ENCODE data around the gene CLBA1. TPM values are rescaled to one million over a fixed set of nuclear protein-coding genes. Genes with fewer than 3 reads are reported as not detected.

Gene CLBA1
- total RNA-seq, 1 donor from 2014 or later = 6.0 TPM

DNA sequence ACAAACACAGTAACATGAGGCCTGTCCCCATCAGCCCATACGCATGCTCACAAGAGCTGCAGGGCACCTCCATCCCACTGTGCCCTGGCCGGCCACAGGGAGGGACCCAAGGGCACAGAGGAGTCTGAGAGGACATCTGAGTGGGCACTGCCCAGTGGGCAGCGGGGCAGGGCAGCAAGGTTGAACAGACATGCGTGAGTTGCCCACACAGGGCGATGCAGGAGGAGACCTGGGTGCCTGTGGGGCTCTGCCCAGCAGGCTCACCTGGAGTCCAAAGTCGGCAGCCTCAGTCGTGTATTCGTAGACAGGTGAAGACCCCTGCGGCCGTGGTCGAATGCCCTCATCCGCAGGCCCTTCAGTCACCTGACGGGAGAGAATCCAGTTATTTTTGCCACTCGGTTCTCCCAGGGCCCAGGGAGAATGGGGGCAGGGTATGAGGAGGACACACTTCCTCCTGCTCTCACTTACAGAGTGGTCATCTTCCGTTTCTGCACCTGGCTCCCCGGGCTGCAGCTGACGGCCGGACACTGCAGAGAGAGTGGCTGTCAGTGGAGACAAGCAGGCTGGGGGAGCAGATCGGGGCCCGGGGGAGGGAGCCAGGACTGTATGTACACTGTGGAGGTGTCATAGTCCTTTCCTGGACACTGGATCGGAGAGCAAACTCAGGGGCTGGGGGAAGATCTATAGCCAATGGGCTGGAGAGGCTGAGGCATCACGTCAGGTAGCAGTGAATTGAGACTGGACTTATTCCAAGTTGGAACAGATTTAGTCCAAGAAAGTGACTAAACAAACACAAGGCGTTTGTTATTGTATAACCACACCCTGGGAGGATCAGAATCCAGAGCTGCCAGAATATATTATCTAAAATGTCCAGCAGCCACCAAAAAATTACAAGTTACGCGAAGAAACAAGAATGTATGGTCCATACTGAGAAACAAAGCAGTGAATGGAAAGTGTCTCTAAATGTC lies 28.2 kb upstream of the CLBA1 start:
- Mint-ChIP-seq H3K36me3 (ENCODE audit: low read depth) (peaks cover 51% of the 10 kb centered on the region), H3K9me3 (ENCODE audit: low read depth) (no peaks in the 10 kb centered on the region), H3K27ac (ENCODE audit: unreplicated experiment) (peak overlapping the region; percentile 53), H3K4me3 (ENCODE audit: unreplicated experiment) (no peak overlapping the region), H3K27me3 (ENCODE audit: low read depth) (no peaks in the 10 kb centered on the region), H3K4me1 (ENCODE audit: low read depth) (peaks cover 27% of the 10 kb centered on the region)
- no peak for DNase-seq (ENCODE audit: low spot score)
- TF ChIP-seq, protein P1, sequence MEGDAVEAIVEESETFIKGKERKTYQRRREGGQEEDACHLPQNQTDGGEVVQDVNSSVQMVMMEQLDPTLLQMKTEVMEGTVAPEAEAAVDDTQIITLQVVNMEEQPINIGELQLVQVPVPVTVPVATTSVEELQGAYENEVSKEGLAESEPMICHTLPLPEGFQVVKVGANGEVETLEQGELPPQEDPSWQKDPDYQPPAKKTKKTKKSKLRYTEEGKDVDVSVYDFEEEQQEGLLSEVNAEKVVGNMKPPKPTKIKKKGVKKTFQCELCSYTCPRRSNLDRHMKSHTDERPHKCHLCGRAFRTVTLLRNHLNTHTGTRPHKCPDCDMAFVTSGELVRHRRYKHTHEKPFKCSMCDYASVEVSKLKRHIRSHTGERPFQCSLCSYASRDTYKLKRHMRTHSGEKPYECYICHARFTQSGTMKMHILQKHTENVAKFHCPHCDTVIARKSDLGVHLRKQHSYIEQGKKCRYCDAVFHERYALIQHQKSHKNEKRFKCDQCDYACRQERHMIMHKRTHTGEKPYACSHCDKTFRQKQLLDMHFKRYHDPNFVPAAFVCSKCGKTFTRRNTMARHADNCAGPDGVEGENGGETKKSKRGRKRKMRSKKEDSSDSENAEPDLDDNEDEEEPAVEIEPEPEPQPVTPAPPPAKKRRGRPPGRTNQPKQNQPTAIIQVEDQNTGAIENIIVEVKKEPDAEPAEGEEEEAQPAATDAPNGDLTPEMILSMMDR (IDR thresholded peaks at IDR 0.05) = no peak

DNA sequence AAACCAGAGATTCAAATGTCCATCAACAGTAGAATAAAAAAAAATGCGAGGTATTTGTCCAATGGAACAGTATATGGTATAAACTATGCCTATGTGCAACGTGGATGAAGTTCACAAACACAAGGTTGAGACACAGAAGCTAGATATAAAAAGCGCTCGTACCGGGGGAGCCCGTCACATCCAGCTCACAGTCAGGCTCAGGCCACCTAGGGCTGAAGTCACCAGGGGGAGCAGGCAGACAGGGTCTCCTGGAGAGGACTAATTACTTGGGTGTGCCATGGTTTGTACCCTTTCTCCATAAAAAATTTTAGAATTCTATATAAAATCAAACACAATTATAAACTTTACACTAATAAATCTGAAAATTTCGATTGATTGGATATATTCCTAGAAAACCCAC lies 21.0 kb upstream of the CLBA1 start:
- Mint-ChIP-seq H3K9me3 (ENCODE audit: low read depth) (no peaks in the 10 kb centered on the region), H3K36me3 (ENCODE audit: low read depth) (peaks cover 5% of the 10 kb centered on the region), H3K4me1 (ENCODE audit: low read depth) (peaks cover 50% of the 10 kb centered on the region), H3K27me3 (ENCODE audit: low read depth) (no peaks in the 10 kb centered on the region), H3K4me3 (ENCODE audit: unreplicated experiment) (no peak overlapping the region), H3K27ac (ENCODE audit: unreplicated experiment) (no peak overlapping the region)
- no peak for DNase-seq (ENCODE audit: low spot score)
- TF ChIP-seq, protein P1 (IDR thresholded peaks at IDR 0.05) = no peak

DNA sequence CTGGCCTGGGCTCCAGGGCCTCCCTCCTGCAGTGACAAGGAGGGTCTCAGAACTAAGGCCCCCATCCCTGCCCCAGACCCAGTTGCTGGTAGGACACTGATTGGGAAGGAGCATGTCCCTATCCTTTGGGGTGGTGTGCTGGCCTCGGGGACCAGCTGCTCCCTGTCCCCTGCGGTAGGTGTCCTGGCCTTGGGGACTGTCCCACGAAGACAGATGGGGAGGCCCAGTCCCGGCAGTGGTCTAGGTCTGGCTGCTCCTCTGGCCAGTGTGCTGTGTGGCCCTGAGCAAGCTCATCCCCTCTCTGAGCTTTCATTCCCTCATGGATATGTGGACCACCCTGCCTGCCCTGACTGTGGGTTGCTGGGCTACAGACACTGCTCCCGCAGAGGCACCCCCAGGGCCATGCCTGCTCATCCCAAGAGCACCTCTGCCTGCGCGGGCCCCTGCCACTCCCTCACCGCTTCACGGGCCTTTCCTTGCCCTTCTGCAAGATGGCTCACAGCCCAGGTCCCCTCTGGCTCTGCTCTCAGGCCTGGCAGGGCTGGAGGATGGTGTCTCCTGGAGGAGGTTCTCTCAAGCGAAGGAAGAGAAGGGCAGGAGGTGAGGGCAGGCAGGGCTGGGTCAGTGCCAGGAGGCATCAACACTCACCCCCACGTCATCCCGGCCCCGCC lies 19.9 kb upstream of the CLBA1 start:
- Mint-ChIP-seq H3K27ac (ENCODE audit: unreplicated experiment) (peak overlapping the region; percentile 22), H3K9me3 (ENCODE audit: low read depth) (no peaks in the 10 kb centered on the region), H3K36me3 (ENCODE audit: low read depth) (peaks cover 2% of the 10 kb centered on the region), H3K4me3 (ENCODE audit: unreplicated experiment) (no peak overlapping the region), H3K4me1 (ENCODE audit: low read depth) (peaks cover 58% of the 10 kb centered on the region), H3K27me3 (ENCODE audit: low read depth) (no peaks in the 10 kb centered on the region)
- TF ChIP-seq, protein P1 (IDR thresholded peaks at IDR 0.05) = no peak
- no peak for DNase-seq (ENCODE audit: low spot score)

DNA sequence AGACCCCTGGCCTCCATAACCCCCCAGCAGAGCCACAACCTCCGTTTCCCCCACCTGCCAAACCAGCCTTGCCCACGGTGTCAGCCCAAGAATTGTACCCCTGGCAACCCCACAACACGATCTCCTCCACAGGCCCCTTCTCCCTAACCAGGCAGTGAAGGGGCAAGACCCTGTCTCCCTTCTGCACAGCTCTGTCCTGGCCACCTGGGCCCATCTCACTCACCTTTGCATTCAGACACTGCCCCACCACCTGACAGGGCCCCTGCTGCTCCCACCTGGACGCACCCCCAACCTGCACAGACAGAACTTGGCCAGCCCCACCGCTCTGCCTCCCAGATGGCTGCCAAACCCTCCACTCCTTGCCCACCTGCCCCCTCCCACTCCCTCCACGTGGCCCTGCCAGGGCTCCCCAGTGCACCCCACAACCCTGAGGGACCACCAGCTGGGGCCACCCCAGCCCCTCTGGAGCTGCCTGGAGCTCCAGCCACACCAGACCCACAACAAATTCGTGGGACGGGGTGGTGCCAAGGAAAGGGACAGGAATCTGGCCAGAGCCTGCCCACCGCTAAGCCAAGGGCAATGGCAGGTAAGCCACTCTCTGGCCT lies 19.2 kb upstream of the CLBA1 start:
- peaks cover 64% of the 10 kb centered on the region for H3K4me1 Mint-ChIP-seq (ENCODE audit: low read depth)

More for the DNA sequence above, 19.2 kb upstream of the CLBA1 start:
- Mint-ChIP-seq H3K36me3 (ENCODE audit: low read depth) (peaks cover 2% of the 10 kb centered on the region), H3K27ac (ENCODE audit: unreplicated experiment) (peak overlapping the region; percentile 45), H3K4me3 (ENCODE audit: unreplicated experiment) (no peak overlapping the region), H3K9me3 (ENCODE audit: low read depth) (no peaks in the 10 kb centered on the region), H3K27me3 (ENCODE audit: low read depth) (no peaks in the 10 kb centered on the region)
- DNase-seq (ENCODE audit: low spot score) = no peak
- TF ChIP-seq, protein P1 (IDR thresholded peaks at IDR 0.05) = no peak
